Measurements from ENCODE around the gene GCG.
A peak's percentile ranks its signal among the peaks of the same experiment; 100 is the strongest.

GCG gene

GRCh38 chr2:162149466-162149865 lies 2.6 kb downstream of the GCG start:
- no peak for DNase-seq

GRCh38 chr2:162148956-162149355 lies 3.1 kb downstream of the GCG start:
- DNase-seq, result no peak

GRCh38 chr2:162143969-162144368 lies 8.1 kb downstream of the GCG start:
- DNase-seq, result no peak

- no peak for DNase-seq
Measured at GRCh38 chr2:162138310-162138709, 13.7 kb downstream of the GCG start.

GRCh38 chr2:162127422-162127821 lies 24.6 kb downstream of the GCG start:
- no peak for DNase-seq

- DNase-seq, result peak; percentile 53 to 60
Measured at GRCh38 chr2:162126527-162126926, 25.5 kb downstream of the GCG start.

- DNase-seq, result peak; percentile 96 to 97
Measured at GRCh38 chr2:162126111-162126519, 25.9 kb downstream of the GCG start.

- no peak for DNase-seq
Measured at GRCh38 chr2:162125138-162125537, 26.9 kb downstream of the GCG start.

GRCh38 chr2:162123806-162124758 lies 28.0 kb downstream of the GCG start:
- peak; percentile 74 to 84 for DNase-seq

GRCh38 chr2:162118166-162119031 lies 33.6 kb downstream of the GCG start:
- DNase-seq, result no peak

GRCh38 chr2:162116352-162116751 lies 35.7 kb downstream of the GCG start:
- DNase-seq, result no peak

GRCh38 chr2:162115076-162115475 lies 37.0 kb downstream of the GCG start:
- DNase-seq, result no peak

- DNase-seq, result peak; percentile 25 to 30
Measured at GRCh38 chr2:162114271-162114670, 37.8 kb downstream of the GCG start.

GRCh38 chr2:162113776-162114168 lies 38.3 kb downstream of the GCG start:
- DNase-seq, result peak; percentile 84 to 85

- no peak for DNase-seq
Measured at GRCh38 chr2:162113088-162113775, 38.8 kb downstream of the GCG start.

GRCh38 chr2:162111958-162112850 lies 39.8 kb downstream of the GCG start:
- no peak for DNase-seq

GRCh38 chr2:162107361-162107901 lies 44.6 kb downstream of the GCG start:
- no peak for DNase-seq

- no peak for DNase-seq
Measured at GRCh38 chr2:162106746-162107145, 45.3 kb downstream of the GCG start.

GRCh38 chr2:162106146-162106551 lies 45.9 kb downstream of the GCG start:
- DNase-seq, result no peak

- no peak for DNase-seq
Measured at GRCh38 chr2:162103443-162104009, 48.5 kb downstream of the GCG start.

- DNase-seq, result no peak
Measured at GRCh38 chr2:162100579-162100978, 51.5 kb downstream of the GCG start.

All from Kasumi-1 (cell line).